ENCODE data around the gene CDC25B.
A peak's percentile ranks its signal among the peaks of the same experiment; 100 is the strongest.
"Not testable (repeated sequence)": the region's sequence is repeated elsewhere in the genome, so short reads cannot be mapped to it uniquely, and the experiment has no call there.

The CDC25B gene

DNA sequence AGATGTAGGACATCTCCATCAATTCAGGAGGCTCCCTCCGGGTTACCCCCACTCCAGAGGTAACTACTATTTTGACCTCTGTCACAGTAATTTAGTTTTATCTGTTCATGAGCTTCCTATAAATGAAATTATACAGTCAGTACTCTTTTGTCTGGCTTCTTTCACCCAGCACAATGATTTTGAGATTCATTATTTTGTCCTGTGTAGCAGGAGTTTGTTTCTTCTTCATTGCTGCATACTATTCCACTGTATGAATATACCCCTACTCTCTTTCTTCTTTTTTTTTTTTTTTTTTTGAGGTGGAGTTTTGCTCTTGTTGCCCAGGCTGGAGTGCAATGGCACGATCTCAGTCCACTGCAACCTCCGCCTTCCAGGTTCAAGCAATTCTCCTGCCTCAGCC, 12.4 kb downstream of the CDC25B start:
- no peak for DNase-seq

DNA sequence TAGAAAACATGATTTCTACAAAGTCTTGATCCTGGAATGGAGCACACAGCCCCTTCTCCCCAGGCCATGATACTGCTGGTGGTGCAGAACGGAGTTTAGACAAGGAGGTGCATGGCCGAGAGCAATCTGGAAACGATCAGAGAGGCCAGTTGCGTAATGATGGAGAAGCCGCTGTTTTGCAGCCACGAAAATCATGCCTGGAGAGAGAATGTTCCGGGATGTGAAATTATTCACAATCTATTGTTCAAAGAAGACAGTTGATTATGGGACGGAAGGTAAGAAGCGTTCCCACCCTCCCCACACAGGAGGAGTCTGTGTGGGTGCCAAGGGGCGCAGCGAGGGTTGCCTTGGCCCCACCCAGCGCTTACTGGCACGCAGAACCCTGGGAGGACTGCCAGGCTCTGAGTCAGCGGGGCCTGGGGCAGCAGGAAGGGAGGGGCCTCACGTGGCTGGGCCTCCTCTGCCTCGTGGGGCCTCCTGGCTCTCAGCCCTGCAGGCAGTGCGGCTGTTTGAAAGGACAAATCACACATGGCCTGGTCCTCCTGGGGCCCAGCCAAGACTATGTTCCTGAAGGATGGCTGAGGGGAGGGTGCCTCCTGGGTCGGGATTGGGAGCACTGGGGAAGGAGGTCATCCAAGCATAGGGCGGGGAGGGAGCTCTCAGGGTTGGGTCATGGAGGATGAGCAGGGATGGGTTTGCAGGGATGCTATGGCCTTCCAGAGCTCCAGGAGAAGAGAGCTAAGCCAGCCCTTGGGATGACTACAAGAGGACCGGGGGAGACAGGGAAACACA, 15.6 kb downstream of the CDC25B start:
- DNase-seq: peak; percentile 16 to 46

DNA sequence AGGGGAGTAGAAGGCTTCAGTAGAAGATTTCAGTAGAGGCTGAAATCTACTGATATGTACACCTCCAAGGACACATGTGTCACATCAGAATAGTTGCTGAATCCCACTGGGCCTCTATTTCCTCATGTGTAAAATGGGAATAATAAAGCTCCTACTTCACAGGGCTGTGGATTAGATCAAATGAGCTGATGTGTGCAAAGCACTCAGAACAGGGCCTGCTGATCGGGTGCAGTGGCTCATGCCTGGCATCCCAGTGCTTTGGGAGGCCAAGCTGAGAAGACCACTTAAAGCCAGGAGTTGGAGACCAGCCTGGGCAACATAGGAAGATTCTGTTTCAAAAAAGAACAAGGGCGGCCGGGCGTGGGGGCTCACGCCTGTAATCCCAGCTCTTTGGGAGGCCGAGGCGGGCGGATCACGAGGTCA, 16.2 kb downstream of the CDC25B start:
- DNase-seq: no peak

DNA sequence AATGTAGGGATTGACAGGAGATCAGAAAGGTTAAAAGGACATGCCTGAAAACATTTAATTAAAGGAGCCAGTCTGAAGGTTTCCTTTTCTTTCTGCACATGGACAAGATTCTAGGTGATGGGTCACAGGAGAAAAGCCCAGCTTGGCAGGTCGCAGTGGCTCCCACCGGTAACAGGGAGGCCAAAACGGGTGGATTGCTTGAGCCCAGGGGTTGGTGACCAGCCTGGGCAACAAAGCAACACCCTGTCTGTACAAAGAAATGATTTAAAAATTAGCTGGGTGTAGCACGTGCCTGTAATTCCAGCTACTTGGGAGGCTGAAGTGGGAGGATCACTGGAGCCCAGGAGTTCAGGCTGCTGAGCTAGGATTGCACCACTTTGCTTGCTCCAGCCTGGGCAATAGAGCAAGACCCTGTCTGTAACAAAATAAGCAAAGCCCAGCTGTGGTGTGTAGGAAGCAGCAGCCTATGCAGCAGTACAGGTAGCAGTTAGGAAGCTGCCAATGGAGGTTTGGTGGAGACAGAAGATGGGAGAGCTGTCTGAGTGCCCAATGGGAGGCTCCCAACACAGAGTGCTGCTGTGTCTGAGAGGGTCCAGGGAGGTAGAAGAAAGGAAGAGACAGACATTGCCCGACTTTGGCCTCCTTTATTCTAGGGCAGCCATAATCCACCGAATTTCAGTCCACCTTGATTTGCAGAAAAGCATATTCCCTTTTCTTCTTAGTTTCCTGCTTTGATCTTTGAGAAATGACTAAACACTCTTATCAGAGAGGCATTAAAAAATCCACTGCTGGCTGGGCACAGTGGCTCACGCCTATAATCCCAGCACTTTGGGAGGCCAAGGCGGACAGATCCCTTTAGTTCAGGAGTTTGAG, 17.1 kb downstream of the CDC25B start:
- DNase-seq: no peak

DNA sequence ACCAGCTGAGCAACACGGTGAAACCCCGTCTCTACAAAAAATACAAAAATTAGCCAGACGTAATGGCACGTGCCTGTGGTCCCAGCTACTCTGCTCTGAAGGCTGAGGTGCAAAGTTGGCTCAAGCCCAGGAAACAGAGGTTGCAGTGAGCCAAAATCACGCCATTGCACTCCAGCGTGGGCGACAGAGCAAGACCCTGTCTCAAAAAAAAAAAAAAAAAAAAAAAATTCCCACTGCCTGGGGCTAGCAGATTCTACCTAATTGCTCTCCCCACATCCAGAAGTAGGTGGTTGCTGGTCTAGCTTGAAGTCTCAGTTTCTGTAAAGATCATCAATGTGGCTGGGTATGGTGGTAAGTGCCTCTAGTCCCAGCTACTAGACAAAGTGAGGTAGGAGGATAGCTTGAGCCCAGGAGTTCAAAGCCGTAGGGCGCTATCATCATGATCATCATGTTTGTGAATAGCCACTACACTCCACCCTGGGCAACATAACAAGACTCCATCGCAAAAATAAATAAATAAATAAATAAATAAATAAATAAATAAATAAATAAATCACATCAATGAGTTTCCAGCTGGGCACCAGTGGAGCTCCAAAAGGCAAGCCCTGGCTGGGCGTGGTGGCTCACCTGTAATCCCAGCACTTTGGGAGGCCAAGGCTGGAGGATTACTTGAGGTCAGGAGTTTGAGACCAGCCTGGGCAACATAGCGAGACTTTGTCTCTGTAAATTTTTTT, 17.9 kb downstream of the CDC25B start:
- no peak for DNase-seq

DNA sequence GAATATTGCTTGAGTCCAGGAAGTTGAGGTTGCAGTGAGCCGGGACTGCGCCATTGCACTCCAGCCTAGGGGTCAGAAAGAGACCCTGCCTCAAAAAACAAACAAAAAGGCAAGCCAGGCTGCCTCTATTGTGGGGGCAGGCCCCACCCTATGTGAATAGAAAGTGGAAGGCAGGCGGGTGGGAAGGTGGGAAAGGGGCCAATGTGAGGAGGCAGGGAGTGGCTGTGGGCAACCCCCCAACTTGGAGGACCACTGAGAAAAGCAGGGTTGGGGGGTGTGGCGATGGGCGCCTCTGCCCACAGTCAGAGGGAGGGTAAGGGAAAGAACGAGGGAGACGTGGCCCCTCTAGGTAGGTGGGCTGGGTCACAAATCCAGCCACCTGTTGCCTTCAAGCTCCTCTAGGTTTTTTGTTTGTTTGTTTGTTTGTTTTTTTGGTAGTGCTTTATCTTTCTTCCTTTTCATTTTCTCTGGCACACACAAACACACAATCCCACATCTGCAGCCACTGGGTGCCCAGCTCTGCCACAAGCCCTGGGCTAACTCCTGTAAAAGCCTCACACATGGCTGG, 18.9 kb downstream of the CDC25B start:
- no peak for DNase-seq

DNA sequence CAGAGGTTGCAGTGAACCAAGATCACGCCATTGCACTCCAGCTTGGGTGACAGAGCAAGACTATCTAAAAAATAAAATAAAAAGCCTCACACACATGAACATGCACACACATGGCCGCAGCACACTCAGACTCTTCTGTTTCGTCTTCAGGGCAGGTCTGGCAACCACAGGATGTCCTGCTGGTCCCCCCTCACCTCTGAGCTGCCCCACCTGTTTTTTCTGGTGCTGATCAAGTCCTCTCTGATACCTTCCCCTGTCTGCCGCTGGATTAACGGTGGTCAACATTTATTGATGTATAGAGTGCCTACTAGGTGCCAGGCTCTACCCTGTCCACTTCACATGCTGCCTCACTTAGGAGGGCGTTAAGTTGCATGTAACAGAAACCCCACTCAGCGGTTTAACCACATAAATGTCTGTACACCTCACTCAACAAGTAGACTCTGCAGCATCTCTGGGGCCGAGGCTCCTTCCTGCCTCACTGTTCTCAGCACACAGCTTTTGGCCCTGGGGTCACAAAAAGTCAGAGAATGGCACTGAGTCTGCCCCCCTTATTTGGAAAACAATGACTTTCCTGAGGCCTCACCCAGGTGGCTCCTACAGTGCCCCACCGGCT, 19.7 kb downstream of the CDC25B start:
- no peak for DNase-seq

DNA sequence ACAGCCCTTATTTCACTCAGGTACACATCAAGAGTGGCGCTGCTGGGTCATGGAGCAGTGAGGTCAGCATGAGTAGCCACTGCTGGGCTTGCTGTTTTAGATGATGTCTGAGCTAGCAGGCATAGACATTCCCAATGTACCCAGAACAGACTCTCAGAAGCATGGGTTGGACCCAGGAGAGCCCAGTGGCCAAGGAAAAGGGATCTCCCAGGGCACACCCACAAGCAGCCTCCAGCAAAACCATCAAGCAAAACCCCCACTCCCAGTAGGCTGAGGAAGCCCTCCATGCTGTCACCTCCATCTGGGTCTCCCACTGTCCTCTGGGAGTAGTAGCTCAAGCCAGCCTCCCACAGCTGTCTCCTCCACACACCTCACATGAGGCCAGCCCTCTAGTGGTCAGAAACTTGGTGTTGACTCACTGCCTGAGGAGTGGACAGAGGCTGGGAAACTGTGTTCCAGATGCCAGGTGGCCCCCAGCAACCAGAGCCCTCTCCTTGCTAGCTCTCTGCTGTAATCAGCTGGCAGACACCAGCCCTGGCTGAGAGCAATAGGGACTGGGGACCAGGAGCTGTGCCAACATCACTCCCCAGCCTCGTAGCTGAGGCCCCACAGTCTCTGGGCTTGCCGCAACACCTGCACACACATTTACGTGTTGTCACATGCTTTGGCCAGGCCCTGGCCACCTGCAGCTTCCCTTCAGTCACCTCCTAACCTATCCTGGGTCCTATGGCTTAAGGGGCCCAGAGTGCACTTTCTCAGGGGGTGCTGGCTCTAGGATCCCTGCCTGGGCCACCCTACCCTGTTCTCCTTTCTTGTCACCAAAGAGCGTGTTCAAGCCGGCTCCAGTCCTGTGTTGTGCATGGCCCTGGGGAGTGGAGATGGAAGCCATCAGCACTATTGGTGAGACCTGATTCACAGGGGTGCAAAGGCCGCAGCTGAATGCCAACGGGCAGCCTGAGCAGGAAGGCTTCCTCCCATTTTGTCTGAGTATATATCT, 22.3 kb downstream of the CDC25B start:
- peak; percentile 68 to 76 for DNase-seq

DNA sequence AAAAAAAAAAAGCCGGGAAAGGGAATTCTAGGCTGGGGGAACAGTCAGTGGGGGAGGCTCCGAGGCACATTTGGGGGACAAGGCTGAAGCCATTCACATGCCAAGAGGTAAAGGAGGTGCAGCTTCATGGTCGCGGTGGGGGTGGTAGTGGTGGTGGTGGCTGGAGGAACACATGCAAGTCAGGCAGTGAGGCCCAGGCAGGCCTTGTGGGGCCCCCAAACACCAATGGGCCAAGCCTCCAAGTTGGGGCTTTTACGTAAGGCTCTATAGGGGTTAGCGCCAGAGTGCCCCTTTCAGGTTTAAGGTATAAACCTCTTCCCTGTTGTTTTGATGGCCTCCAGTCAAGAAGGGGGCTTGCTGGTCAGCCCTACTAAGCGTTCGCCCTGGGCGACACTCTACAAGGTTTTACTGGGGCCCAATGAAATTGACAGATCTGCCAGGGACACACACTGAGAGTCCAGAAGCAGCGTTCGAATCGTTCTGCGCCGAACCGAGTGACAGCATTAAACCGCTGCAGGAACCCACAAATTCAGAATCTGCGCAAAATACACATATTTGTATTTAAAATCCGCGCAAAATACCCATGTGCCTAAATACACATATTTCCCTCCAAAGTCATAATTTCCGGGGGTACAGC, 23.4 kb downstream of the CDC25B start:
- DNase-seq: peak in 1 of 2 experiments; percentile 27

DNA sequence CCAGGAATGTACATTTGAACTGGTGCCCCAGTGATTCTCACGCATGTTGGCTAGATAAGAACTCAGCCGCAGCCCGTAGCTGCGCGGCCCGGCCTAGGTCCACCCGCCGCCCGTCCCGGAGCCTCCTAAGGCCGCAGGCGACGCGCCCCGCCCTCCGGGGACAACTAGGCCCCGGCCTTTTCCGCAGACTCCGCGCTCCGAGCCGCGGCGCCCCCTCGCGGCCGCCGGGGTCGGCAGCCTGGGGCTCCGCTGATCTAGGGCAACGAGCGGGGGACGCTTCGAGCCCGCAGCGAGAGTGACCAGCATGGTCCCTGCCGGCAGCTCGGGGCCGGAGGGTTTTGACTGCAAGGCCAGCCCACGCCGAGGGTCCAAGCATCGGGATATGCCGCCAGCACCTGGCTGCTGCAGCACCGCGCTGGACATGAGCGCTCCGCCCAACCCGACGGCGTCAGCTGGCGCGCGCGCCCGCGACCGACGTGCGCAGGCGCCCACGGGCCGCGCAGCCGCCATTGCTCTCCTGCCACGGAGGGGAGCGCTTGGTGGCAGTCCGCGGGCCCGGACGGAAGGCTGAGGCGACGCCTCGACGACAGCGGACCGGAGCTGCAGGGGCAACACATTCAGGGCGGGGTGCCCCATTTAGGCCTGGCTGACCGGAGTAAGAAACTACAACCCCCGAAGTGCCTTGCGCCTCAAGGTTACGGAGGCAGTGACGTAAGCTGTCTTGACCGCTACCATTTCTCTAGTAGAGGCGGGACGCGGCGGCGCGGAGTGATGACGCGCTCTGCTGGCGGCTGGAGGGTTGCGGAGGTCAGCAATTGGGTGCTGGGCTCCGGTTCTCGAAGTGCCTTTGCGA, 24.2 kb downstream of the CDC25B start, which contains the start of gene AP5S1:
Gene AP5S1 (plus strand): TSS at position 500 of the 853 bp plus-strand sequence. CDS start 1,571 bp downstream, outside the sequence.
- peak; percentile 95 to 98 for DNase-seq

DNA sequence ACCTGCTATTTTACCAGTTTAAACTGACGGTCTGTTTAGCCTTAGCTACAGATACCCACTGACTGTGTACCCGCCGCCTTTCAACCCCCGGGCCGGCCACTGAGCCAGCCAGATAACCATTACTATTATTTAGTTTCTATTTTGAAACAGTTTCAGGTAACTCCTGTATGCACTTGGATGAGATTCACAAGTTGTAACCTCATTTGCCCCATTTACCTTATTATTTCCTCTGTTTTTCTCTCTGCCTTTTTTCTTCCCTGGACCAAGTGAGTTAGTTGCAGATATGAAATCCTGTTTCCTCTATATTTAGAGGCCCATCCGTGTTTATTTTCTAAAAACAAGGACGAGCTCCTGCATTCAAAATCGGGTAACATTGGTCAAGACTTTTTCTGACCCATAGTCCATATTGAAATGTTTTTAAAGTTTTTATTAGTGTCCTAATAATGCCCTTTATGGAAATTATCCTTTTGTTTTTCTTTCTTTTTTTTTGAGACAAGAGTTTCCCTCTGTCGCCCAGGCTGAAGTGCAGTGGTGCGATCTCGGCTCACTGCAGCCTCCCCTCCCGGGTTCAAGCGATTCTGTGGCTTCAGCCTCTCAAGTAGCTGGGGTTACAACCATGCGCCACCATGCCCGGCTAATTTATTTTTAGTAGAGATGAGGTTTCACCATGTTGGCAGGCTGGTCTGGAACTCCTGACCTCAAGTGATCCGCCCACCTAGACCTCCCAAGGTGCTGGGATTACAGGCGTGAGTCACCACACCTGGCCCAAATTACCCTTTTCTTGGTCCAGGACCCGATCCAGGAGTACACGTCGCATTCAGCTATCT, 25.0 kb downstream of the CDC25B start:
- DNase-seq: no peak

DNA sequence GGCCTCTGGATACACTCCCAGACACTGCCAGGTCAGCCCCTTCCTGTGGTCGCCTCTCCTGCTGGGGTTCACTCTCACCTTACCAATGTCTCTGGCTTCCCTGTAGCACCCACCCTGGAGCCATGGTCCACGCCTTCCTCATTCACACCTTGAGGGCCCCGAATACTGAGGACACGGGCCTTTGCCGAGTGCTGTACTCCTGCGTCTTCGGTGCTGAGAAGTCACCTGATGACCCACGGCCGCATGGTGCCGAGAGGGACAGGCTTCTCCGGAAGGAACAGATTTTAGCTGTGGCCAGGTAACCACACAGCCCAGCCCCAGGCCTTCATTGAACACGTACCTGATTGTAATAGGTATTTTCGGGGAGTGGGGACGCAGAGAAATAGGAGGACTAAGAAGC, 25.9 kb downstream of the CDC25B start:
- DNase-seq: no peak

DNA sequence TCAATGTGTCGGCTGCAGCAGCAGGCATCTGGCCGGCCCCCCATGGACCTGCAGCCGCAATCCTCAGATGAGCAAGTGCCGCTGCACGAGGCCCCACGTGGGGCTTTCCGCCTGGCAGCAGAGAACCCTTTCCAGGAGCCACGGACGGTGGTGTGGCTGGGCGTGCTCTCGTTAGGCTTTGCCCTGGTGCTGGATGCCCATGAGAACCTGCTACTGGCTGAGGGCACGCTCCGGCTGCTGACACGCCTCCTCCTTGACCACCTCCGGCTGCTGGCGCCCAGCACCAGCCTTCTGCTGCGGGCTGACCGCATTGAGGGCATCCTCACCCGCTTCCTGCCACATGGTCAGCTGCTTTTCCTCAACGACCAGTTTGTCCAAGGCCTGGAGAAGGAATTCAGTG, 27.8 kb downstream of the CDC25B start:
- DNase-seq: no peak

DNA sequence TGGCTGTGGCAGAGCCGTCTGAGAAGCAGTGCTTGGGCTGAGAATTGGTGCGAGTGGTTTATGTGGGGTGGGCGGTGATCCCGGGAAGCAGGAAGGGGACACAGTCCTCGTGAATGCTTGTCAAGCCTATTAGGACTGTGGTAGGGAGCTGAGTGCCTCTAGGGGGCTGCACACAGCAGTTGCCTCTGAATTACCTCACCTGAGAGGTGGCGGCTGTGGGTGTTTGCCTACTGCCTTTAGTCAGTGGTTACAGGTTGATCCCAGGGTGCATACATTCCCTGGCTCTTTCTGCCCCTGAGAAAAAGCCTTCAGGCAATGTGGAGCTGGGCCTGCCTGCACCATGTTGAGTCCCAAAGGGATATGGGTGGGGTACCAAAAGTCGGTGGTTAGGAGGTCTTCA, 29.4 kb downstream of the CDC25B start:
- peak in 1 of 2 experiments; percentile 3 for DNase-seq

DNA sequence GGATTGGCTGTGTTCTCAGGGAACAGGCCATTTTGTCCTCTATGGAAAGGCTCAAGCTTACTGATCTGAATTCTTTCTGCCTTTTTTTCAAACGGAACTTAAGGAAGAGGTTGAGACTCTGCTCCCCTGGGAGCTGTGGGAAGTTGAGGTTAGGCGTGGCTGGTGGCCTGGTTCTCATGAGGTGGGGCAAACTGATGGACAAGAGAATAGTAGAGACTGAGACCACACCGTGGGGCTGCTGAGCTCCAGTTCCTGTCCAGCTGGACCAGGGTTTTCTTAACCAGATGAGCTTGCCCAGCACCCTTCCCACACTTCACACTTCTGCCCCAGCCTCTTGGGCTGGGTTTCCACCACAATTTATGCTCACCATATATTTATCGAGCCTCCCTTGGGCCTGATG, 30.3 kb downstream of the CDC25B start:
- no peak for DNase-seq

DNA sequence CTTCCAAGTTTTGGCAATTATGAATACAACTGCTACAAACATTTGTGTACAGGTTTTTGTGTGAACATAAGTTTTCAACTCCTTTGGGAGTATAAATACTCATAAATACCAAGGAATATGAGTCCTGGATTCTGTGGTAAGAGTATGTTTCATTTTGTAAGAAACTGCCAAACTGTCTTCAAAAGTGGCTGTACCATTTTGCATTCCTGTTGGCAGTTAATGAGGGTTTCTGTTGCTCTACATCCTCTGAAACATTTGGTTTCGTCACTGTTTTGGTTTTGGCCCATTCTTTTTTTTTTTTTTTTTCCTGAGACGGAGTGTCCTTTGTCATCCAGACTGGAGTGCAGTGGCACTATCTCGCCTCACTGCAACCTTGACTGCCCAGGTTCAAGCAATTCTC, 32.7 kb downstream of the CDC25B start:
- DNase-seq: no peak

DNA sequence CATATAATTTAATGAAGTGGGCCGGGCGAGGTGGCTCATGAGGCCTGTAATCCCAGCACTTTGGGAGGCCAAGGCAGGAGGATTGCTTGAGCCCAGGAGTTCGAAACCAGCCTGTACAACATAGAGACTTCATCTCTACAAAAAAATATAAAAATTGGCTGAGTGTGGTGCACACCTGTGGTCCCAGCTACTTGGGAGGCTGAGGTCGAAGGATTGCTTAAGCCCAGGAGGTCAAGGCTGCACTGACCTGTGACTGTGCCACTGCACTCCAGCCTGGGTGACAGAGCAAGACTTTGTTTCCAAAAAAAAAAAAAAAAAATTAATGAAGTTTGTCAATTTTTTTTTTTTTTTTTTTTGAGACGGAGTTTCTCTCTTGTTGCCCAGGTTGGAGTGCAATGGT, 33.8 kb downstream of the CDC25B start:
- not testable (repeated sequence) for DNase-seq

DNA sequence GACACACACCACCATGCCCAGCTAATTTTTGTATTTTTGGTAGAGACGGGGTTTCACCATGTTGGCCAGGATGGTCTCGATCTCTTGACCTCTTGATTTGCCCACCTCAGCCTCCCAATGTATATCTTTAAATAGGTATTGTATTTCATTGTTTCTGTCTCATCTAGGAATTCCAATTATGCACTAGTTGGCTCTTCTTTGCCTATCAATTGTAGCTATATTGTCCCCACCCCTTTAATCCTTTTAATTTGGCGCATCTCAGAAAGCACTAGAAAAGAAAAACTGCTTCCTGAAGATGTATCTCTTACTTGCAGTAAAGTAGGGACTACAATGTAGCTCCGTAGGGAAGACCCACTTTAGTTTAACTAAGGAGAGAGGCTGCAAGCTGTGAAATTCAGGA, 40.0 kb downstream of the CDC25B start:
- DNase-seq: no peak

DNA sequence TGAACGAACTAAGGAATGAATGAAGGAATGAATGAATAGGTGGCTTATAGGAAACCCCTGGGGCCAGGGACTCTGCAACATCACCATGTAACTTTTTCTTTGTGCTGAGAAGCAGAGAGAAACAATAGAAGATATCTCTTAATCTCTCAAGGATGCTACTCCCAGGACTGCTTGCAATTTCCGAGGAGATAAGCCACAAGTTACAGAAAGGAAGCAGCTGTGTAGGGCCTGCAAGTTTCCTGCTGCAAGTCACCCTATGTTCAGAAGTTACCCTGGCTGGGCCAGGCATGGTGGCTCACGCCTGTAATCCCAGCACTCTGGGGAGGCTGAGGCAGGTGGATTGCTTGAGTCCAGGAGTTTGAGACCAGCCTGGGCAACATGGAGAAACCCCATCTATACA, 43.2 kb downstream of the CDC25B start:
- no peak for DNase-seq

All from NCI-H526 (cell line).